GM21529 (cell line): ENCODE data around the gene SLC39A1.
A peak's percentile ranks its signal among the peaks of the same experiment; 100 is the strongest.

Experiments
- ATAC-seq: cut with Tn5 transposase; IDR thresholded peaks from one replicate; pipeline ENCODE4 v1.9.1; 2021; ENCODE audit not compliant: unreplicated experiment

SLC39A1 gene

DNA sequence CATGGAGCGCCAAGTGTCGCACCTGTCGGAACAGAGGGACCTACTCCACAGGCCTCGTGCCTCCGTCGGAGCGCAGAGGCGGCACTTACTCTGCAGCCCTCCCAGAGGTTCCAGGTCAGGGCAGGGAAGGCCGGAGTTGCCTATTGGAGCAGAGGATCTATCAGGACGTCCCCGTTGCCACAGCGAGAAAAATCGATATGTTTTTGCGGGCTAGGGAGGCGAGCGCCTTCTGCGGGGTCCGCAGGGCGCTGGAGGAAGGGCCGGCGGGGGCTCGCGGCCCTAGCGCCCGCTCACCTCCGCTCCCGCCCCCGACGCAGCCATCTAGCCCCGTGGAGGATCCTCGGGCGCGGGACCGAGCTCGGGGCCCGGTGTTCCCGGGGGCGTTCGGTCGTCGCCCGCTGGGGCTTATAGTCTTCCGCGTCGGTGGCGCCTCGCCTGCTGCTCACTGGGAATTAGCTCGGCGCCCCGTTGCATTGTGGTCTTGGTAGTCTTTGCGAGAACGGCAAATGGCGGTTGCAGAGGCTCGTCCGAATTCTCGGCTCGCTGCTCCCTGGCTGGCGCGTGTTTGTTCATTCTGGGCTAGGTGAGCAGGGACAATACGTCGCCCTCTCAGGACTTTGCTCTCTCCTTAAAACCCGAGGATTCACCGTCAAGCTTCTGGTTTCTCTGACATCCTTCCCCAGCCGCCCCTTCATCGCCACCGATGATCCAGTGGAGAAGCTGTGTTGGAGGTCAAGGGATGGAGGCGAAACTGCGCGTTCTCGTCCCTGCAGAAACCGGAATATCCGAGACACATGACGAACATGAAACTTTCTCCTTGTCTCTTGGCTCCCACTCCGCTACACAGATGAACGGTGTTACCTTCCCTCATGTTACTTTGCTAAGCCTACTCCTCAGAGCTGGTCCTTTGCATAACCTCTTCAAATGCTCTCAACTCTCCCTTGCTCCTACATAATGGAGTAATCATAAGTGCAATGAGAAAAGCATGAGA, 14.2 kb upstream of the SLC39A1 start, which contains the start of gene JTB:
JTB (minus strand) TSS at position 425 of the 991 bp plus-strand sequence; CDS start at position 3, 422 bp downstream.
- ATAC-seq: peak; percentile 77

DNA sequence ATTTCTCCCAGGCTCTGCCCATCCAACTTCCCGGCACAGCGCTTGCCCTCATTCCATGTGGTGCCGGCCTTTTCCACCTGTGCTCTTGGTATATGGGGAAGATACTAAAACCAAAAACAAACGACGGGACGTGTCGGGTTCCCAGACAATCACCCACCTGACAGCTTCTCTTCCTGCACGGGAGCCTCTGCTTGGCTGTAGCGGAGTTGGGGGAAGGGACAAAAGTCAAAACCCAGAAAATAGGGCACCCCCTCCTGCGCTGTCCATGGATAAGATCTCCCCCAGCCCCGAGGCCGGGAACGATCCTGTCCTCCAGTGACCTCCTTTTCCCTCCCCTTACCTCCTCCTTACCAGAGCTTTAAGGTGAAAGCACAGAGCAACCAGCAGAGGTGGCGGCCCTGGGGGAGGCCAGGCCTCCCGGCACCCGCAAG, 13.5 kb upstream of the SLC39A1 start:
- ATAC-seq: no peak

DNA sequence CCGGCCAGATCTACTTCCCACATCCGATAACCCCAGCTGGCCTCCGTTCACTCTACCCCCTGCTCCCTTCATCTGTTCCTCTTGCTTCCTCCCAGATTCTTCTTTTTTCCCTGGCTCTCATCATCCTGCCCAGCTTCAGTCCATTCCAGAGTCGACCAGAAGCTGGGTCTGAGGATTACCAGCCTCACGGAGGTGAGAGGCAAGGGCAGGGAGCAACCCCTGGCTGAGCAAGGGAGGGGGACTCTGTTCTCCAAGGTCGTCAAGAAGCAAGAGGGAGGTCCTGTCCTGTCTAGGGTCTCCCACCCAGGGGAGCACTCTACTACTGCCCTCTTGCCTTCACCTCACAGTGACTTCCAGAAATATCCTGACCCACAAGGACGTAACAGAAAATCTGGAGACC, 10.2 kb upstream of the SLC39A1 start:
- ATAC-seq: no peak

DNA sequence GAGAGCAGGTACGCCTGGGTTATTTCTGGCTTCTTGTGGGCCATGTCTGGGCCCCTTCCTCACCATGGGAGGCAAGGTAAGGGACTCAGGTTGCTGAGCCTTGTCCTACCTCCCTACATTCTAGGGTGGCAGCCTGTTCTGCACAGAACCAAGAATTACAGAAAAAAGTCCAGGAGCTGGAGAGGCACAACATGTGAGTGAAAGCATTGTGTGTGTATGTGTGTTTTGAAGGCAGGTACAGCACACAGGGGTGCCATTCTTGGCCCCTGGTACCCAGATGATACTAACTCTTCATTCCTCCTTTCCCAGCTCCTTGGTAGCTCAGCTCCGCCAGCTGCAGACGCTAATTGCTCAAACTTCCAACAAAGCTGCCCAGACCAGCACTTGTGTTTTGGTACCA, 9.7 kb upstream of the SLC39A1 start:
- no peak for ATAC-seq

DNA sequence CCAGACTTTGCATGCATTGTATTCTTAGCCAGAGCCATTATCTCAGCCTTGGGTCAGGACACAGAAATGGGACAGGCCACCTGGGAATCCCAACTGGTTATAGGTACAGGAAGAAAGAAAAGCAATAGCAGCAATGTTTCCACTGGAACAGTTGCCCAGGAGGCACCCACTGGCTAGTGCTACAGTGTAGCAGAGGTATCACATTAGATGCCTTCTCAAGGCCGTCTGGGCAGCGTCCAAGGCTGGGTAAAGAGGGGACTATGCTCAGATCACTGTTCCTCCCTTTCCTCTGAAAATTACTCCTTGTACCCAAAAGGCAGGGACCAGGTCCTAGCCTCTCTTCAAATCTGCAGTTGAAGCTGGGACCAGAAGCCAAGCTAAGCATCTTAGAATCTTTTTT, 7.0 kb upstream of the SLC39A1 start:
- ATAC-seq: no peak

DNA sequence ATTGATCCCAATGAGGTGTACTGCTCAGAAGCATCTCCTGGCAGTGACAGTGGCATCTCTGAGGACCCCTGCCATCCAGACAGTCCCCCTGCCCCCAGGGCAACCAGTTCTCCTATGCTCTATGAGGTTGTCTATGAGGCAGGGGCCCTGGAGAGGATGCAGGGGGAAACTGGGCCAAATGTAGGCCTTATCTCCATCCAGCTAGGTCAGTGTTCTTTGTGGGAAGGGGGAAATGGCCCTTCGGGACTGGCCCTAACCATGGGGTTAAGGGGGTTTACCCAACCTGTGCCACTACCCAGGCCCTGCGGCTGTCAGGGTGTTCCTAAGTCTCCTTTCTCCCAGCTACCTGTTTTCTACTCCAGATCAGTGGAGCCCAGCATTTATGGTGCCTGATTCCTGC, 5.6 kb upstream of the SLC39A1 start:
- ATAC-seq: no peak

DNA sequence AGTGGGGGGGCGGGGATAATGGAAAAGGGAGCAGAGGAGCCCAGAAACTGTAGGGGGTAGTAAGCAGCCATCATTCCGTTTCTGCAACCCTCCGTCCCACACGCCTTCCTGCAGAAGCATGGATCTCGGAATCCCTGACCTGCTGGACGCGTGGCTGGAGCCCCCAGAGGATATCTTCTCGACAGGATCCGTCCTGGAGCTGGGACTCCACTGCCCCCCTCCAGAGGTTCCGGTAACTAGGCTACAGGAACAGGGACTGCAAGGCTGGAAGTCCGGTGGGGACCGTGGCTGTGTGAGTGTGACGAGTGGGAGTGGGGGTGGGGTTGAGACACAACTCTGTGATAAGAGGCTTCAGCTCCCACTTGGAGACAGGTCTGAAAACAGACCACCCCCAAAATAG, 5.1 kb upstream of the SLC39A1 start:
- no peak for ATAC-seq

DNA sequence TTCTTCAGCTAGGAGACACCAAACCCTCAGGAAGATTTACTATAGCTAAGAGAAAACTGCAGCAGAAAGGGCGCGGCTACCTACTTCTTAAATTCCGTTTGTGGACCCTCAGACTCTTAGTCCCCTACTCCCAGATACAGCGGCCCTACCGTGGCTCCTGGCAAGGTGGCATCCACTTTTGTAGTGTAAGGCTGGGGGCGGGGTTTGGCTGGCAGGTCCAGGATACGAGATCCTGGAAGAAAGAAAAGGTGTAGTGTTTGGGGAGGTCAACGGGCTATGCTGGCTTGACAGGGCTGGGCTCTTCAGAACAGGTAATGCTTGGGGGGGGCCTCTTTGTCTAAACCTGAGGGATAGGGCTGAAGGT, 4.6 kb upstream of the SLC39A1 start:
- no peak for ATAC-seq

DNA sequence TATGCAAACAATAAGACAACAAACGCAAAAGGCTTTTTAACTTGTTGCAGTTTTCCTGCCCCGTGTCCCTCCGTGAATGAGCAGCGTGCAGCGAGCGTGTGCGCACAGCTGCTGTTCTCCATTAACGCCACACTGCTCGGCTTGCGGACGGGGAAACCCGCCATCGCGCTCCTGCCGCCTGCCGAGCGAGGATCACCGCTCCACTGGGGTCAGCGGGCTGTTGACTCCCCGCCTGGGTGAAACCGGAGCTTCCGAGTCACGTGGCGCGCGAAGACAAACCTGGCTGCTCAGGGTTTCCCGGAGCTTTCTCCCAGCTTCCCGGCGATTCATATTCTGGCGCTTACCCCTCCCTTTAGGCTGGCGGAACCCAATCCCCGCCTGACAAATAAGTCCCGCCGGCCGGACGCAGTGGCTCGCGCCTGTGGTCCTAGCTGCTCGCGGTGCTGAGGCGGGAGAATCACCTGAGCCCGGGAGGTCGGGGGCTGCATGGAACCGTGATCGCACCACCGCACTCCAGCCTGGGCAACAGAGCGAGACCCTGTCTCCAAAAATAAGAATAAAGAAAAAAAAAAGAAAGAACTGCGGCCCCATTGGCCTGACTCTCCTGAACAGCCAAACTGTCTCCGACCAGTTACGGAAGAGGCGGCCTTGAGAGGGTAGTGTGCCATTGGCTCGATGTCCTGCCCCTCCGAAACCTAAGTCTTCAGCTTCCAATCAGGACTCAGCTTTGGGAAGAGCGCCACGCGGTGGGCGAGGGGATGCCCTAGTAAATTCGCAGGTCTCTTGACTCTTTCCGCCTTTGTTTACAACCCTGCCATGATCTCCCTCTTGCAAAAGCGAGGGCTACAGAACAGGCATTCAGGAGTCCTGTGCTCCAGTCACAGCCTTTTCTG, 4.0 kb upstream of the SLC39A1 start, which contains the start of gene CREB3L4:
CREB3L4 (plus strand) TSS at position 796 of the 893 bp plus-strand sequence. CDS start 624 bp downstream, outside the sequence.
- ATAC-seq: peak; percentile 72

DNA sequence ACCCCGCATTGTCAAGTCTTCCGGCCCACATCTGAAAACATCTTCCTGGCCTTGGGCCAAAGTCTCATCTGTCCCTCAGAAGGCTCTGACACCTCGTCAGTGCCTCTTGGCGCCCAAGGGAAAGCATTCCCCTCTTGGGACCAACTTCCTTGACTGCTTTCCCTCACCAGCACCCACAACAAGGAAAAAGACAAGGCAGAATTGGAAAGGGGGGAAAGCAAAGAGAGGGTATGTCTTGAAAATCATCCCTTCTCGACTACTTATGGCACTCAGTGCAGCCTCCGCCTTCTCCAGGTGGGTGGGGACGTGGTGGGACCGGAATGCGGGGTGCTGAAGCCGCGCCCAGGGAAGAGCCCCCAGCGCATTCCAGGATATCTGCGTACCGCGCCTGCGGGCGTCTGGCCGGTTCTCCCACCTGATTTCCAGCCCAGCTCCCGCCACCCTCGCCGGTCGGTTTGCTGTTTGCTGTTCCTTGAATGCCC, 554 bp upstream of the SLC39A1 start:
- ATAC-seq: no peak

DNA sequence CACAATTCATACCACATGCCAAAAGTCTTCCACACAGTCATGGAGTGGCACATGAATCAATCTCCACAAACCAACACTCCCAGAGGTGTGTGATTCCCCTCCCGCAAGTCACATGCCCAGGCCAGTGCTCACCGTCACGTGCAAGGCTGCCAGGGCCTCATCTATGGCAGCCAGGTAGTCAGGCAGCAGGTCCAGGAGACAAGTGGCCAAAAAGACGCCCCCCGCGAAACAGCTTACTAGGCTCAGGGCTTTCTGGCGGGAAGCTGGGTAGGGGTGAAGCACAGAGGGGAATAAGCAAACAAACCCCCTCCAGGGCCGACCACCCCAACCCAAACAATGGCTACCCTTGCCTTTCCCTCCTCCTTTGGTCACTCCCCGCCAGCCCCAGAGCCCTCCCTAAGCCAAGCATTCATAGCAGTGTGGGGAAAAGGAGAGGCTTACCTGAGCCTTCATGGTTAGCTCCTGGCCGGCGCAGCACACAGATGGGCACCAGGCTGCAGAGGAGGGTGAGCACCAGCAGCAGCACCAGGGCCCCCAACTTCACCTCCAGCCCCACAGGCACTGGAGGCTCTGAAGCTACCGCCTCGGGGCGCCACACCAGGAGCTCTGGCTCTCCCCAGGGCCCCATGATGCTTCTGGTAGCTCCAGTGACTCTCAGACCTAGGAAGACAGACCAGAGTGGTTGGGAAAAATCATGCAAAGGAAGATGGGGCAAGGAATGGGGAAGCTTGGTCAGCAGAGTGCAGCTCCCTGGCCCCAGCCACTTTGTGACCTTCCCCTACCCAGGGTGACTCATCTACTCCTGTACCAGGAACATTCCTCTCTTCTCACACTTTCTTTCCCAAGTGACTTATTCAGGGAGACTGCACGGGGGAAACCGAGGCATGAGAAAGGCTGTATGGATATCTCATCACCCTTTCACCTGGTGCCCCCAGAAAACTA, 978 bp downstream of the SLC39A1 start:
- ATAC-seq: no peak

DNA sequence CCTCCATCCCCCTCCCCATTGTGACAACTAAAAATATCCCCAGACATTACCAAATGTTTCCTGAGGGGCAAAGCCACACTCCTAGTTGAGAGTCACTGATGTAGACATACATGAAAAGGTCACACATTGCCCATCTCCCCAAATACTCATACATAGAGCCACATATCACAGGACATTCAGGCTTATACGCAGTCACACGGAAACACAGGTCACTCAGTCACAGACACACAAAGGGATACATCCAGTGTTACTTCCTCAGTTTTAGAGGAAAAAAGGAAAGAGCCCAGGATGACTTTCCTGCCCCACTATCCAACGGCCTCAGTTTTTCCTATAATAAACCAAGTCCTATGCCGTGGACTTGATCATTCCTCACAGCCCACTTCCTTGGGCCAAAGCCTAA, 1.9 kb downstream of the SLC39A1 start:
- no peak for ATAC-seq

DNA sequence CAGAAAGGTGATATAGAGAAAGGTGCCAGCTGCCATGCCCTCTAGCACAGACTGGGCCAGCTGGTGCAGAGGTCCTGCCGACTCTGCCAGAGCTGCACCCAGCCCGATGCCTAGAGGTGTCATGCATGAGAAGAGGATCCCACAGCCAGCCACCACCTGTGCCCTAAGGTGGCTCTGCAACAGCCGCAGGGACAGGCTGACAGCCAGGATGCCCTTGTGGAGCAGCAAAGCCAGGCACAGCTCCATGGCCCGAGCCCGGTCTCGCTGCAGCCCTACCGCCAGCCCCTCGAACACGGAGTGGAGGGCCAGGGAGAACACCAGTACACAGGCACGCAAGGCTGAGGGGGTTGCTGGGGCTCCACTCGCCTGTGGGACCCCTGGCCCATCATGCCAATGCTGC, 3.1 kb downstream of the SLC39A1 start:
- no peak for ATAC-seq

DNA sequence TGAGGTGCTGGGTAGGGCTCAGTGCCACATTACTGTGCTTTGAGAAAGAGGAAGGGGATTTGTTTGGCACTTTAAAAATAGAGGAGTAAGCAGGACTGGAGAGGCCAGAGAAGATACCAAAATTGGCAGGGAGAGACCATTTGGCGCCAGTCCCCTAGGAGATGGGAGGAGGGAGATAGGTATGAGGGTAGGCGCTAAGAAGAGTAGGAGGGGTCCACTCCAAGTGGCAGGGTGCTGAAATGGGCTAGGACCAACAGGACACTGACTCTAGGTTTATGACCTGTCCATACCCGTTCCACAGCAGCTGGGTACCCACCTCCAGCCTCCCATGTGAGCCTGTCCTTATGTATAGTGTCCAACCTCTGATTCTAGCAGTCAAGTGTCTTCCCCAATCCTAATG, 3.9 kb downstream of the SLC39A1 start:
- no peak for ATAC-seq

DNA sequence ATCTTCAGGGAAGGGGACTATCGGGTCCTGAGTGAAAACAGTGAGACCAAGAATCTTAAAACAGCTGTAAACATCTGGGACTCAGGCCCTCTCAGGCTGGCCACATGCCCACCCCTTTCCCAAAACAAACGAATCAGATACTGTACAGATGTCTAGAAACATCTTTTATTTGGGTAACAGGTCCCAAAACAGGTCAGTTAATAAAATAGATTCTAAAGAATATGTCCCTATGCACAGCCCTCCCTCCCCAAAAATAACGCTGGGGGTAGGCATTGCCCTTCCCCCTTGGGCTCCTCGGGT, 4.4 kb downstream of the SLC39A1 start:
- ATAC-seq: no peak

DNA sequence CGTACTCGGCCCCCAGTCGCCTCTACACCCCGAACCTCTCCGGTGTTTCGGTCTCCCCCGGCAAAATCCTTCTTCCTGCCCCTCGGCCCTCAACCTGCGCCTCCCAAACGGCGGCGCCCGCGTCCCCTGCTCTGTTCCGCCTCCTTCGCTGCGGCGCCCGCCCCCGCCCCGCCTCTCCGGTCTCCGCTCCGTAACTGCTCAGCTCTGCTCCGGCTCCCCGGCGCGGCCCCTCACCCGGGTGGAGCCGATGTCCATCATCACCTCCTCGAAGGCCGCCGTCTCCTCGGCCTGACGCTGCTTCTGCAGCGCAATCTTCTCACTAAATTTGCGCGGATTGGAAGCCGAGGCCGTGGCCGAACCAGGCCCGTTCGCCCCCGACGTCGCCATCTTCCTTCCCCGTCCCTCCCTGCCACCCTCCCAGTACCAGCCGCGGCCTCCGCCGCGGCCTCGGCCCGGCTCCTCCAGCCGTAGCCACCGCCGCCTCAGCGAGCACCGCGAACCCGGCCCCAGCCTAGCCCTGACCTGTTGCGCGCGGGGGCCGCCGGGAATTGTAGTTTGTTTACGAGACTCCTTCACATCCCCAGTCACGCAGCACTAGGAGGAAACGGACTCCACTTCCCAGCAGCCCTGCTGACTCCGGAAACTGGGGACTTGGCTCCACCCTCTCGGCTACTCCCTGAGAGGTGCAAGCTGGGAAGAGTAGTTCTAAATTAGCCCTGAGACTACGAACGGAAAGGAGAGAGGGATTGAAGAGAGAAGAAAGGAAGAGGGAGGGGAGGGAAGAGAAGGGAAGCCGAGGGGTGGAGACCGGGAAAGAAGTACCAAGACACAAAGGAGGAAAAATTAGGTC, 5.0 kb downstream of the SLC39A1 start, which contains the start of gene CRTC2:
CRTC2 (minus strand) TSS at position 502 of the 850 bp plus-strand sequence; CDS start at position 387, 115 bp downstream.
- peak; percentile 68 for ATAC-seq

DNA sequence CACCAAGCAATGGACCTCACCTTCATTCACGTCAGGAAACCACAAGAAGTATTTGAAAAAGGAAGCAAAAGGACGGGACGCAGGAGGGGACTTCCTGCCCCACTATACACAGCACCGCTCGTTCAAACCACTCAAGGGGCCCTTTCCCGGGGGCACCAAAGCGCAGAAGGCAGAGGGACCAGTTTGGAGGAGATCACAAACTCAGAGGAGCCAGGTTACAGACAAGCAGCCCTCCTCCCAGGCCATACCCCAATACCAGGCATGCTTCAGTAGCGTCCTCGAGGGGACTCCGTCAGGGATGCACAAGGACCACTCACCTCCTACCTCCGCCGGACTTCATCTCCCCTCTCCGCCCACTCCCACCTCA, 5.6 kb downstream of the SLC39A1 start:
- ATAC-seq: no peak

DNA sequence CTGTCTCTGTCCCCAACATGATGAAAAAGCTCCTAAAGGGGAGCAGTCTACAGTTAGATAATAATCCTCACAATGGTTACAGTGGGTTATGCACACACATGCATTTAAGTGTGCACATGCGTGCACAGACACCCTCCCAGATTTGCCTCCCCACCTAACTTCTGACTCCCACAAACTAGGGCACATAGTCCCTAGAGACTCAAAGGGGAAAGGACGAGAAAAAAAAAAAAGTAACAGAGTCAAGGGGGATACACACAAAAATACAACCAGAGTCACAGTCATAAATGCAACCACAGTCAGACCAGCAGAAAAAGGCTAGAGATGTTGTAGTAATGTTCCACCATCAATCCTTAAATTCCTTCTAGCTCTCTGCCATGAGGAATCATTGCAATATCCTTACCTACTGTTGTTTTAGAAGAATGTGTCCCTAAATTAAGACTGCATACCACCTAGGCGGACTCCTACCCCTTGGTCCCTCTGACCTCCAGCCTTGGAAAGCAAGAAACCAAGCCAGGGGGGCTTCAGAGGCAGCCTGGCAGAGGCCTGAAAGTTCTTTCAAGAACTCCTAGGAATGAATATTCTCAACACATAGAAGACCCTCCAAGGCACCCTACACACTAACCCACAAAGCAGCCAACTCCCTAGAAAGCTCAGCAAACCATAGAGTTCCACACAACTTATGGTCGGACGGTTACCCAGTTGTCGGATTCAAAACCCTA, 6.2 kb downstream of the SLC39A1 start:
- no peak for ATAC-seq

DNA sequence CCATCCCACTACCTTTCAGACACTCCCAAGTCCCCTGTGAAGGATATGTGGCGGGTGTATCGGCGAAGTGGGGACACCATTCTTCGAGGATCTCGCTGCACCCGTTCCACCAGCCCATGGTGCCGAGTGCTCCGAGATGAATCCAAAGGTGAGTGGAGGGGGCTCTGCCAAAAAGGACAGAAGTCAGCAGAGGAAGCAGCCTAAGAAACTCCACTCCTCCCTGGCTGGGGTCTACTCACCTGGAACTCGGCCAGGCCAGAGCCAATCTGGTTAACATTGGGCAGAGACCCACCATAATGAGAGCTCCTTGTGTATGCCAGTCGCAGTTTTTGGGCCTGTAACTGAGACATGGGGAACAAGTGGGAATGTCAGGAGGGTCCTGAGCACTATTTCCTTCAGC, 8.5 kb downstream of the SLC39A1 start:
- ATAC-seq: no peak
